GM12801 (cell line): ENCODE measurements around the gene SEMA3A.

Experiments
- TF ChIP-seq, protein P1 (sequence below): IDR thresholded peaks from one replicate; pipeline ENCODE4 v1.5.1; 2011; ENCODE audit warnings: control low read depth; ENCODE audit not compliant: insufficient read length; ENCODE audit errors: extremely low read depth

Gene SEMA3A

GRCh38 chr7:83936056-83936708 lies 258.4 kb downstream of the SEMA3A start:
- TF ChIP-seq, protein P1, sequence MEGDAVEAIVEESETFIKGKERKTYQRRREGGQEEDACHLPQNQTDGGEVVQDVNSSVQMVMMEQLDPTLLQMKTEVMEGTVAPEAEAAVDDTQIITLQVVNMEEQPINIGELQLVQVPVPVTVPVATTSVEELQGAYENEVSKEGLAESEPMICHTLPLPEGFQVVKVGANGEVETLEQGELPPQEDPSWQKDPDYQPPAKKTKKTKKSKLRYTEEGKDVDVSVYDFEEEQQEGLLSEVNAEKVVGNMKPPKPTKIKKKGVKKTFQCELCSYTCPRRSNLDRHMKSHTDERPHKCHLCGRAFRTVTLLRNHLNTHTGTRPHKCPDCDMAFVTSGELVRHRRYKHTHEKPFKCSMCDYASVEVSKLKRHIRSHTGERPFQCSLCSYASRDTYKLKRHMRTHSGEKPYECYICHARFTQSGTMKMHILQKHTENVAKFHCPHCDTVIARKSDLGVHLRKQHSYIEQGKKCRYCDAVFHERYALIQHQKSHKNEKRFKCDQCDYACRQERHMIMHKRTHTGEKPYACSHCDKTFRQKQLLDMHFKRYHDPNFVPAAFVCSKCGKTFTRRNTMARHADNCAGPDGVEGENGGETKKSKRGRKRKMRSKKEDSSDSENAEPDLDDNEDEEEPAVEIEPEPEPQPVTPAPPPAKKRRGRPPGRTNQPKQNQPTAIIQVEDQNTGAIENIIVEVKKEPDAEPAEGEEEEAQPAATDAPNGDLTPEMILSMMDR, result no peak

DNA sequence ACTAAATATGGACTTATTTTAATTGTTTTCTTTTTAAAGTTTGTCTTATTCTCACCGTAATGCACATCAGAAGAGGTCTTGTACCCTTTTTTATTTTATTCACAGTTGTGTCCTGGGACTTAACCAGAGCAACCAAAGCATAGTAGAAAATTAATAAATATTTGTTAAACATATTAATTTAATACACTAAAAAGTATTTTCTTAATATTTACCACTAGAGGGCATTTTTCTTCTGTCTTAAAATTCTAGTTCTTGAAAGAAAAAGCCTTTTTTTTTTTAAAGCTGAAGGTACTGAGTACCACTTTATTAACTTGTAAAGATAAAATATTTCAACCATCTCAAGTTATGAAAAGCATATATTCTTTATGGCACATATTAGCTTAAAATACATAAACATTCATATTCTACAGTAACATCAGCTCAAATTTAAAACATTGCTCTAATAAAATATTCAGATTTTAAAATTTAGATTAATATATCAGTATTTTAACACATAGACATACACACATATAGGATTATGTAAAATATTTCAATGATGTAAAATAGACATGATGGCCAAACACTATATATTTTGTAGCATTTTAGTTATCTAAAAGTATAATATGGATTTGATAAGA lies 260.4 kb downstream of the SEMA3A start:
- TF ChIP-seq, protein P1, result no peak

DNA sequence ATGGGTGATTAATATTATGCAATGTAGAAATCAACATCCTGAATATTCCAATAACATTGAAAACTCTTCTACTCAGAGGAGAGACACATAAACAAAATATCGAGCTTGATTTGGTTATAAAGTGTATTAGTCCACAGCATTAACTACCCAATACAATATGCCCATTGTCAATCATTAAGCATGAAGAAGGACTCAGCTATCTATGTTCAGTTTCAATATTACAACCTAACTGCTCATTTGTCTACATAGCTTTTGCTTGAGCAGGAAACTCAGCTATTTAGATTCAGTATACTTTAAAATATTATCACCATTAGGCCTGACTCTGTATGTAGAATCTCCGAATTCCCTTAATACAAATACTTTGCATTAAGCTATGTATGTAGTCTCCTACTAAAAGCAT lies 262.6 kb downstream of the SEMA3A start:
- TF ChIP-seq, protein P1, result no peak

DNA sequence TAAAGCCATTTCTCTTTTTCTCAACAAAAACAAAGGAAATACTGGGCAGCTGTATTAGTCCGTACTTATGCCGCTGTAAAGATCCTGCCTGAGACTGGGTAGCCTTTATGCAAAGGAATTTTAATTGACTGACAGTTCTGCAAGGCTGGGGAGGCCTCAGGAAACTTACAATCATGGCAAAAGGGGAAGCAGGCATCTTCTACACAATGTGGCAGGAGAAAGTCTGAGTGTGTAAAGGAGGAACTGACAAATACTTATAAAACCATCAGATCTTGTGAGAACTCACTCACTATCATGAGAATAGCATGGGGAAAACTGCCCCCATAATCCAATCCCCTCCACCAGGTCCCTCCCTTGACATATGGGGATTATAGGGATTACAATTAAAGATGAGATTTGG lies 264.3 kb downstream of the SEMA3A start:
- TF ChIP-seq, protein P1, result no peak

DNA sequence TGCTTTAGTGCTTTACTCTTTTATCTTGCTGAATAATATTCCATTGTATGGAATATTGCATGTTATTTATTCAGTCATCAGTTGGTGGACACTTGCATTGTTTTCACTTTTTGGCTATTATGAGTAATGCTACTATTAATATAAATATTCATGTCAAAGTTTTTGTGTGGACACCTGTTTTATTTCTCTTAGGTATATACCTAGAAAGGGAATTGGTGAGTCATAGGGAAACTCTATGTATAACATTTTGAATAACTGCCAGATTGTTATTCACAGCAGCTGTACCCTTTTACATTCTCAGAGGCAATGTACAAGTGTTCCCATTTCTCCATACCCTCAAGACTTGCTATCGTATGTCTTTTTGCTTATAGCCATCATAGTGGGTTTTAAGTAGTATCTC lies 268.7 kb downstream of the SEMA3A start:
- TF ChIP-seq, protein P1, result no peak

DNA sequence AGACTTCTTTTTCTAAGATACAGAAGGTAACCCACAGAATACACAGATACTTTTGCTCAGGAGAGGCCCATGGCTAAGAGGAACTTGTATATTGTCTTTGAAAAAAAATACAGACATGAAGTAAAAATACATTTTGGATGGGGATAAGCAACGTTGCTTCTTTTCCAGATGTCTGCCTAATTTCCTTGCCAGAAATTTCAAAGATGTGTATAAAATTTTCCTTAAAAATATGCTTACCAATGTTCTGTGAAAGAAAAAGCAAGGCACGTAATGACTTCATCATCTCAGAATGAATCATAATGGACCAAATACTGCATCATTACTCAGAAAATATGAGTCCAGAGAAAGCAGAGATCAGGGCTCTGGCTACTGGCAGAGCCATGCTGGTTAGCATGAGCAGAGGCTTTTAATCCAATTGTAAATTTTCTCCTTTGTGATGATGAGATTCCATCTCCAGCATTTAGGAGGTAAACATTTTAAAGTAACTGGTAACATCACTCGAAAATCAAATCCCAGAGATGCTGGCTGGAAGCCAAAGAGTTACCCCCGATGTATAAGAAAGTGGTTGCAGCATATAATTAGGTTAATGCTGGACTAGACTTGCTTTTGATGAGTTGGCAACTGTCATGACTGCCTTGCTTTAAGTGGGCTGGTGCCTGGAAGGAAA lies 272.5 kb downstream of the SEMA3A start:
- TF ChIP-seq, protein P1, result no peak

GRCh38 chr7:83921271-83921940 lies 273.2 kb downstream of the SEMA3A start:
- TF ChIP-seq, protein P1, result no peak
